ENCODE results near the gene PTGS1.

DNA sequence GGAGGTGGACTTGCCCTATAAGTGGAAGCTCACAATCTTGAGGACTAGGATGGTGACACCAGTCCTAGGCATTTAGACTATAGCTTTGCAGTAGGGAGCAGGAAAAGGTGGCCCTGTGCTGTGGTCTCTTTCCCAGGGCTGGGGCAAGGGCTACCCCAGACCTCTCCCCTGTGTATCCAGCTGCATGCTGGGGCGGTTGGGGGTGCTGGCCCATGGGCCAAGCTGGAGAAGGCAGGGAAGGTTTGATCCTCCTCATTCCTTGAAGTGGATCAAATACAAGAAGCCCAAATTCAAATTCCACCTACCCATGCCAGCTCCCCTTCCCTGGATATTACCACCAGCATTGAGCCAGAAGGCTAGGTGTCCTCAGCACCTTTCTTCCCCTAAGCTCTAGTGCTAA is 2.2 kb upstream of the PTGS1 start:
- no peak for TF ChIP-seq JUND (IDR thresholded peaks at IDR 0.05)
- TF ChIP-seq, protein P1, sequence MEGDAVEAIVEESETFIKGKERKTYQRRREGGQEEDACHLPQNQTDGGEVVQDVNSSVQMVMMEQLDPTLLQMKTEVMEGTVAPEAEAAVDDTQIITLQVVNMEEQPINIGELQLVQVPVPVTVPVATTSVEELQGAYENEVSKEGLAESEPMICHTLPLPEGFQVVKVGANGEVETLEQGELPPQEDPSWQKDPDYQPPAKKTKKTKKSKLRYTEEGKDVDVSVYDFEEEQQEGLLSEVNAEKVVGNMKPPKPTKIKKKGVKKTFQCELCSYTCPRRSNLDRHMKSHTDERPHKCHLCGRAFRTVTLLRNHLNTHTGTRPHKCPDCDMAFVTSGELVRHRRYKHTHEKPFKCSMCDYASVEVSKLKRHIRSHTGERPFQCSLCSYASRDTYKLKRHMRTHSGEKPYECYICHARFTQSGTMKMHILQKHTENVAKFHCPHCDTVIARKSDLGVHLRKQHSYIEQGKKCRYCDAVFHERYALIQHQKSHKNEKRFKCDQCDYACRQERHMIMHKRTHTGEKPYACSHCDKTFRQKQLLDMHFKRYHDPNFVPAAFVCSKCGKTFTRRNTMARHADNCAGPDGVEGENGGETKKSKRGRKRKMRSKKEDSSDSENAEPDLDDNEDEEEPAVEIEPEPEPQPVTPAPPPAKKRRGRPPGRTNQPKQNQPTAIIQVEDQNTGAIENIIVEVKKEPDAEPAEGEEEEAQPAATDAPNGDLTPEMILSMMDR (IDR thresholded peaks at IDR 0.05; ENCODE audit: low read depth, low read length, missing input control) = no peak
- TF ChIP-seq, protein P2, sequence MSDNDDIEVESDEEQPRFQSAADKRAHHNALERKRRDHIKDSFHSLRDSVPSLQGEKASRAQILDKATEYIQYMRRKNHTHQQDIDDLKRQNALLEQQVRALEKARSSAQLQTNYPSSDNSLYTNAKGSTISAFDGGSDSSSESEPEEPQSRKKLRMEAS (IDR thresholded peaks at IDR 0.05) = no peak
- TF ChIP-seq, protein P3, sequence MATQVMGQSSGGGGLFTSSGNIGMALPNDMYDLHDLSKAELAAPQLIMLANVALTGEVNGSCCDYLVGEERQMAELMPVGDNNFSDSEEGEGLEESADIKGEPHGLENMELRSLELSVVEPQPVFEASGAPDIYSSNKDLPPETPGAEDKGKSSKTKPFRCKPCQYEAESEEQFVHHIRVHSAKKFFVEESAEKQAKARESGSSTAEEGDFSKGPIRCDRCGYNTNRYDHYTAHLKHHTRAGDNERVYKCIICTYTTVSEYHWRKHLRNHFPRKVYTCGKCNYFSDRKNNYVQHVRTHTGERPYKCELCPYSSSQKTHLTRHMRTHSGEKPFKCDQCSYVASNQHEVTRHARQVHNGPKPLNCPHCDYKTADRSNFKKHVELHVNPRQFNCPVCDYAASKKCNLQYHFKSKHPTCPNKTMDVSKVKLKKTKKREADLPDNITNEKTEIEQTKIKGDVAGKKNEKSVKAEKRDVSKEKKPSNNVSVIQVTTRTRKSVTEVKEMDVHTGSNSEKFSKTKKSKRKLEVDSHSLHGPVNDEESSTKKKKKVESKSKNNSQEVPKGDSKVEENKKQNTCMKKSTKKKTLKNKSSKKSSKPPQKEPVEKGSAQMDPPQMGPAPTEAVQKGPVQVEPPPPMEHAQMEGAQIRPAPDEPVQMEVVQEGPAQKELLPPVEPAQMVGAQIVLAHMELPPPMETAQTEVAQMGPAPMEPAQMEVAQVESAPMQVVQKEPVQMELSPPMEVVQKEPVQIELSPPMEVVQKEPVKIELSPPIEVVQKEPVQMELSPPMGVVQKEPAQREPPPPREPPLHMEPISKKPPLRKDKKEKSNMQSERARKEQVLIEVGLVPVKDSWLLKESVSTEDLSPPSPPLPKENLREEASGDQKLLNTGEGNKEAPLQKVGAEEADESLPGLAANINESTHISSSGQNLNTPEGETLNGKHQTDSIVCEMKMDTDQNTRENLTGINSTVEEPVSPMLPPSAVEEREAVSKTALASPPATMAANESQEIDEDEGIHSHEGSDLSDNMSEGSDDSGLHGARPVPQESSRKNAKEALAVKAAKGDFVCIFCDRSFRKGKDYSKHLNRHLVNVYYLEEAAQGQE (IDR thresholded peaks at IDR 0.05) = no peak
- no peak for TF ChIP-seq GABPA (IDR thresholded peaks at IDR 0.05 in 1 of 2, conservative IDR thresholded peaks at IDR 0.05 in 1 of 2)
- TF ChIP-seq, protein P4, sequence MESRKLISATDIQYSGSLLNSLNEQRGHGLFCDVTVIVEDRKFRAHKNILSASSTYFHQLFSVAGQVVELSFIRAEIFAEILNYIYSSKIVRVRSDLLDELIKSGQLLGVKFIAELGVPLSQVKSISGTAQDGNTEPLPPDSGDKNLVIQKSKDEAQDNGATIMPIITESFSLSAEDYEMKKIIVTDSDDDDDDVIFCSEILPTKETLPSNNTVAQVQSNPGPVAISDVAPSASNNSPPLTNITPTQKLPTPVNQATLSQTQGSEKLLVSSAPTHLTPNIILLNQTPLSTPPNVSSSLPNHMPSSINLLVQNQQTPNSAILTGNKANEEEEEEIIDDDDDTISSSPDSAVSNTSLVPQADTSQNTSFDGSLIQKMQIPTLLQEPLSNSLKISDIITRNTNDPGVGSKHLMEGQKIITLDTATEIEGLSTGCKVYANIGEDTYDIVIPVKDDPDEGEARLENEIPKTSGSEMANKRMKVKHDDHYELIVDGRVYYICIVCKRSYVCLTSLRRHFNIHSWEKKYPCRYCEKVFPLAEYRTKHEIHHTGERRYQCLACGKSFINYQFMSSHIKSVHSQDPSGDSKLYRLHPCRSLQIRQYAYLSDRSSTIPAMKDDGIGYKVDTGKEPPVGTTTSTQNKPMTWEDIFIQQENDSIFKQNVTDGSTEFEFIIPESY (IDR thresholded peaks at IDR 0.05) = no peak
- no peak for TF ChIP-seq YY1 (IDR thresholded peaks at IDR 0.05)
- TF ChIP-seq TAF1 (conservative IDR thresholded peaks at IDR 0.05) = no peak
- TF ChIP-seq, protein P5, sequence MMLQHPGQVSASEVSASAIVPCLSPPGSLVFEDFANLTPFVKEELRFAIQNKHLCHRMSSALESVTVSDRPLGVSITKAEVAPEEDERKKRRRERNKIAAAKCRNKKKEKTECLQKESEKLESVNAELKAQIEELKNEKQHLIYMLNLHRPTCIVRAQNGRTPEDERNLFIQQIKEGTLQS (IDR thresholded peaks at IDR 0.05) = no peak
- no peak for TF ChIP-seq RAD21 (IDR thresholded peaks at IDR 0.05)
